ENCODE measurements around the gene CLCC1.

CLCC1 gene

DNA sequence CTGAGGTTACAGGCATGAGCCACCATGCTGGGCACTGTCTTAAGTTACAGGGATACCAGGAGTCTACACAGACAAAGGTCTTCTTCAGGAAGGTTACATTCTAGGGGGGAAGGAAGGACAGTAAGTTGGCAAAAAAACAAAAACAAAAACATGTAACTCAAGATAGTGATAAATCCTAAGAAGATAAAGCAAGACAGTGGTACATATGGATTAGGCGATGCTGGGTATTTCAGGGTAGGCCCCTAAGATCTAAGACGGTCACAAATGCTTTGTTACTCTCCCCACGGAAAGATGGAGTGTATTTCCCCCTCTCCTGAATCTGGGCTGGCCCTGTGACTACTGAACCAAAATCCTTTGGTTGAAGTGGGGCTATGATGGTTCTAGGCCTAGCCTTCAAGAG lies 8.2 kb downstream of the CLCC1 start:
- in situ Hi-C loops (cut with MboI; ENCODE audit: low sequenced_read_pairs, unreplicated experiment) = loop anchor here (25.0 kb wide), 1 partner anchor 93 kb away; the partner anchor contains the start of gene AKNAD1
- no peak for DNase-seq (ENCODE audit: low spot score)
- TF ChIP-seq, protein P1, sequence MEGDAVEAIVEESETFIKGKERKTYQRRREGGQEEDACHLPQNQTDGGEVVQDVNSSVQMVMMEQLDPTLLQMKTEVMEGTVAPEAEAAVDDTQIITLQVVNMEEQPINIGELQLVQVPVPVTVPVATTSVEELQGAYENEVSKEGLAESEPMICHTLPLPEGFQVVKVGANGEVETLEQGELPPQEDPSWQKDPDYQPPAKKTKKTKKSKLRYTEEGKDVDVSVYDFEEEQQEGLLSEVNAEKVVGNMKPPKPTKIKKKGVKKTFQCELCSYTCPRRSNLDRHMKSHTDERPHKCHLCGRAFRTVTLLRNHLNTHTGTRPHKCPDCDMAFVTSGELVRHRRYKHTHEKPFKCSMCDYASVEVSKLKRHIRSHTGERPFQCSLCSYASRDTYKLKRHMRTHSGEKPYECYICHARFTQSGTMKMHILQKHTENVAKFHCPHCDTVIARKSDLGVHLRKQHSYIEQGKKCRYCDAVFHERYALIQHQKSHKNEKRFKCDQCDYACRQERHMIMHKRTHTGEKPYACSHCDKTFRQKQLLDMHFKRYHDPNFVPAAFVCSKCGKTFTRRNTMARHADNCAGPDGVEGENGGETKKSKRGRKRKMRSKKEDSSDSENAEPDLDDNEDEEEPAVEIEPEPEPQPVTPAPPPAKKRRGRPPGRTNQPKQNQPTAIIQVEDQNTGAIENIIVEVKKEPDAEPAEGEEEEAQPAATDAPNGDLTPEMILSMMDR (IDR thresholded peaks at IDR 0.05; ENCODE audit: borderline replicate concordance, control extremely low read depth, extremely low read depth, insufficient read depth, missing control alignments) = no peak

GRCh38 chr1:108953452-108953851 lies 9.8 kb downstream of the CLCC1 start:
- TF ChIP-seq, protein P1 (IDR thresholded peaks at IDR 0.05; ENCODE audit: borderline replicate concordance, control extremely low read depth, extremely low read depth, insufficient read depth, missing control alignments) = no peak
- DNase-seq (ENCODE audit: low spot score) = no peak

GRCh38 chr1:108951242-108951641 lies 12.0 kb downstream of the CLCC1 start:
- in situ Hi-C loops (cut with MboI; ENCODE audit: low sequenced_read_pairs, unreplicated experiment) = loop anchor here (25.0 kb wide), 1 partner anchor 89 kb away; the partner anchor contains the start of gene AKNAD1

More at GRCh38 chr1:108953452-108953851, 9.8 kb downstream of the CLCC1 start:
- in situ Hi-C loops (cut with MboI; ENCODE audit: low sequenced_read_pairs, unreplicated experiment) = loop anchor here (25.0 kb wide), 1 partner anchor 91 kb away; the partner anchor contains the start of gene AKNAD1

GRCh38 chr1:108949044-108949443 lies 14.2 kb downstream of the CLCC1 start:
- DNase-seq (ENCODE audit: low spot score) = no peak
- in situ Hi-C loops (cut with MboI; ENCODE audit: low sequenced_read_pairs, unreplicated experiment) = no loop called here
- TF ChIP-seq, protein P1 (IDR thresholded peaks at IDR 0.05; ENCODE audit: borderline replicate concordance, control extremely low read depth, extremely low read depth, insufficient read depth, missing control alignments) = no peak

More at GRCh38 chr1:108951242-108951641, 12.0 kb downstream of the CLCC1 start:
- DNase-seq (ENCODE audit: low spot score) = no peak
- TF ChIP-seq, protein P1 (IDR thresholded peaks at IDR 0.05; ENCODE audit: borderline replicate concordance, control extremely low read depth, extremely low read depth, insufficient read depth, missing control alignments) = no peak

DNA sequence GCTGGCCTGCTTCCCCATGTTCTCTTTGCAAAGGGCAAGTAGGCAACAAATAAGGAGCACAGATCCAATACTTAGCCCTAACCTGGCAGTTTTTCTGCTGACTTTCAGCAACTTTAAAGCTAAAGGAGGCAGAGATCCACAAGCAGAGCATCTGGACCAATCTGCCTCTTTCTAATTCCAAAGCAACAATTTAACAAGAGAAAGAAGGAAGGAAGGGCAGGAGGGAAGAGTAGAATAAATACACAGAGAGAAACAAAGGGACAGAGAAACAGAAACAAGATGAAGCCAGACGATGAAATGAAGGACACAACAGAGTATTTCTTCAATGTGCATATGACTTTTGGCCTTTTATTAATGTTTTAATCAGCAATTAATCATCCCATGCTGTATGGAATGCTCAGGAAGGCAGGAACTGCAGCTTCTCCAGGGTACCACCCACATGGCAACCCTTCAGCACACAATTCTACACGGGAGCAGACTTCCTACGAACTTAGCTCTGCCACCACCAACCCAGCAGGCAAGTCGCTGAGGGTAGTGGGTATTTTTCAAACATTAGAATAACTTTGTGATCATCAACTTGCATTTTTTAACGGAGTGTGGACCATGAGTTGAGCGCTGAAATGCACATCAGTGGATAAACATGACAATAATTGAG lies 15.3 kb downstream of the CLCC1 start:
- DNase-seq (ENCODE audit: low spot score) = no peak
- in situ Hi-C loops (cut with MboI; ENCODE audit: low sequenced_read_pairs, unreplicated experiment) = no loop called here
- TF ChIP-seq, protein P1 (IDR thresholded peaks at IDR 0.05; ENCODE audit: borderline replicate concordance, control extremely low read depth, extremely low read depth, insufficient read depth, missing control alignments) = no peak

DNA sequence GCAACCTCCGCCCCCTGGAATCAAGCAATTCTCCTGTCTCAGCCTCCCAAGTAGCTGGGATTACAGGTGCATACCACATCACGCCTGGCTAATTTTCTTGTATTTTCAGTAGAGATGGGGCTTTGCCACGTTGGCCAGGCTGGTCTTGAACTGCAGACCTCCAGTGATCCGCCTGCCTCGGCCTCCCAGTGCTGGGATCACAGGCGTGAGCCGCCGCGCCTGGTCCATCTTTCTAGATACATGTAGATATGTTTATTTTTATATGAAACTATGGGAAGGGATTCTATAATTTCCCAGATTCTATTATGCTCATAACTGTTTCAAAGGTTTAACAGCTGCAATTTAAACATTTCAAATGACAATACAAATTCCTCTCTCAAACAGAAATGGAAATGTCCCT lies 27.1 kb downstream of the CLCC1 start:
- TF ChIP-seq, protein P1 (IDR thresholded peaks at IDR 0.05; ENCODE audit: borderline replicate concordance, control extremely low read depth, extremely low read depth, insufficient read depth, missing control alignments) = no peak
- in situ Hi-C loops (cut with MboI; ENCODE audit: low sequenced_read_pairs, unreplicated experiment) = no loop called here
- no peak for DNase-seq (ENCODE audit: low spot score)

Measured in GM13976 (cell line).